Glutamatergic neuron (in vitro differentiated cells): ENCODE data around the gene SEMA4D. TPM values are rescaled to one million over a fixed set of nuclear protein-coding genes. Genes with fewer than 3 reads are reported as not detected.

Source experiments
- DNase-seq: peaks from one replicate; pipeline ENCODE4 v3.0.0; 2022
- H3K27ac Mint-ChIP-seq: one replicate; pipeline ENCODE4 v1.8.0; 2020; ENCODE audit warnings: mild to moderate bottlenecking, mixed read lengths, inconsistent platforms; ENCODE audit not compliant: unreplicated experiment
- H3K27me3 Mint-ChIP-seq: one replicate; pipeline ENCODE4 v1.8.0; 2020; ENCODE audit warnings: mild to moderate bottlenecking, moderate library complexity, mixed read lengths, inconsistent platforms; ENCODE audit not compliant: unreplicated experiment
- H3K36me3 Mint-ChIP-seq: one replicate; pipeline ENCODE4 v1.8.0; 2020; ENCODE audit warnings: mild to moderate bottlenecking, mixed read lengths, inconsistent platforms; ENCODE audit not compliant: unreplicated experiment
- H3K4me1 Mint-ChIP-seq: one replicate; pipeline ENCODE4 v1.8.0; 2020; ENCODE audit warnings: mild to moderate bottlenecking, low read depth, mixed read lengths, inconsistent platforms; ENCODE audit not compliant: unreplicated experiment
- H3K4me3 Mint-ChIP-seq: one replicate; pipeline ENCODE4 v1.8.0; 2020; ENCODE audit warnings: mild to moderate bottlenecking, mixed read lengths, inconsistent platforms; ENCODE audit not compliant: unreplicated experiment
- H3K9me3 Mint-ChIP-seq: one replicate; pipeline ENCODE4 v1.8.0; 2020; ENCODE audit warnings: mild to moderate bottlenecking, moderate library complexity, mixed read lengths, inconsistent platforms; ENCODE audit not compliant: unreplicated experiment
- total RNA-seq: library from RNA; stranded (reverse); fragmentation: NEBNext Ultra II Directional; extraction: Animal tissue kit (Norgen Biotek cat#: 25700); gene quantifications from one replicate; pipeline ENCODE4 v1.2.1, GENCODE V29; 2021; ENCODE audit not compliant: unreplicated experiment
- TF ChIP-seq, protein P1 (sequence below): fragments of 200-600 bp; sonication (generic); IDR thresholded peaks from one replicate; pipeline ENCODE4 v1.5.0; 2021; ENCODE audit not compliant: partially characterized antibody, unreplicated experiment

The SEMA4D gene
- total RNA-seq, 1 donor from 2014 or later: 192 TPM

DNA sequence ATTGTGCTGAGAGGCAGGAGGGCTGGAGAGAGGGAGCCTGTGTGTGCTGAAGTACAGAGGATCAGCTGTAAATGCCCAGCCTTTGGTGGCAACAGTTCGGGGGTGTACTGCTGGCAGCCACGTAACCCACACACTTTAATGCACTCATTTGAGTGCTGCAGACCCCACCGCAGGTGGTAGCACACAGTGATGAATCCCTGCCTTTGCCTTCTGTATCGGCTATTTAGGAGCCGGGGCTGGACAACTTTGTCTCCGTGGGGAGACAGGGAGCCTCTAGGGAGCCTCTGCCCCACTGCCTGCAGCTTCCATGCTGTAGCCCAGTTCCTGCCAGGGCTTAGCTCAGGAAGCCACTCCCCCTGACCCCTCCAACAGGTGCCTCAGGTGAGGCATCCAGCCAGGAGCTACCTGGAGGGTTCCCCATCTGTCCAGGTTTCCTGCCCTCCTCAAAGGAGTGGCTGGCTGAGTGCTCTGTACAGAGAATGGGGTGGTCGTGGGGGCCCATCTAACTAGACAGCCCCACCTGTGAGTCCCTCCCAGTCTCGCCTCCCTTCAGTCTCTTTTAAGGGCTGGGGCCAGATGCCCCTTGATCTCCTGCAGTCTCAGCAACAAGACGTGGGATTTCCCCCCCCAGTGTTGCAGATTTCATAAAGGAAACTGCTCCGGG lies 135.1 kb downstream of the SEMA4D start:
- TF ChIP-seq, protein P1, sequence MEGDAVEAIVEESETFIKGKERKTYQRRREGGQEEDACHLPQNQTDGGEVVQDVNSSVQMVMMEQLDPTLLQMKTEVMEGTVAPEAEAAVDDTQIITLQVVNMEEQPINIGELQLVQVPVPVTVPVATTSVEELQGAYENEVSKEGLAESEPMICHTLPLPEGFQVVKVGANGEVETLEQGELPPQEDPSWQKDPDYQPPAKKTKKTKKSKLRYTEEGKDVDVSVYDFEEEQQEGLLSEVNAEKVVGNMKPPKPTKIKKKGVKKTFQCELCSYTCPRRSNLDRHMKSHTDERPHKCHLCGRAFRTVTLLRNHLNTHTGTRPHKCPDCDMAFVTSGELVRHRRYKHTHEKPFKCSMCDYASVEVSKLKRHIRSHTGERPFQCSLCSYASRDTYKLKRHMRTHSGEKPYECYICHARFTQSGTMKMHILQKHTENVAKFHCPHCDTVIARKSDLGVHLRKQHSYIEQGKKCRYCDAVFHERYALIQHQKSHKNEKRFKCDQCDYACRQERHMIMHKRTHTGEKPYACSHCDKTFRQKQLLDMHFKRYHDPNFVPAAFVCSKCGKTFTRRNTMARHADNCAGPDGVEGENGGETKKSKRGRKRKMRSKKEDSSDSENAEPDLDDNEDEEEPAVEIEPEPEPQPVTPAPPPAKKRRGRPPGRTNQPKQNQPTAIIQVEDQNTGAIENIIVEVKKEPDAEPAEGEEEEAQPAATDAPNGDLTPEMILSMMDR: no peak
- Mint-ChIP-seq H3K4me3 (no peak overlapping the region), H3K9me3 (peaks cover 11% of the 10 kb centered on the region), H3K4me1 (peaks cover 10% of the 10 kb centered on the region), H3K27me3 (peaks cover 2% of the 10 kb centered on the region), H3K27ac (no peak overlapping the region), H3K36me3 (peaks cover 11% of the 10 kb centered on the region)
- DNase-seq: no peak

DNA sequence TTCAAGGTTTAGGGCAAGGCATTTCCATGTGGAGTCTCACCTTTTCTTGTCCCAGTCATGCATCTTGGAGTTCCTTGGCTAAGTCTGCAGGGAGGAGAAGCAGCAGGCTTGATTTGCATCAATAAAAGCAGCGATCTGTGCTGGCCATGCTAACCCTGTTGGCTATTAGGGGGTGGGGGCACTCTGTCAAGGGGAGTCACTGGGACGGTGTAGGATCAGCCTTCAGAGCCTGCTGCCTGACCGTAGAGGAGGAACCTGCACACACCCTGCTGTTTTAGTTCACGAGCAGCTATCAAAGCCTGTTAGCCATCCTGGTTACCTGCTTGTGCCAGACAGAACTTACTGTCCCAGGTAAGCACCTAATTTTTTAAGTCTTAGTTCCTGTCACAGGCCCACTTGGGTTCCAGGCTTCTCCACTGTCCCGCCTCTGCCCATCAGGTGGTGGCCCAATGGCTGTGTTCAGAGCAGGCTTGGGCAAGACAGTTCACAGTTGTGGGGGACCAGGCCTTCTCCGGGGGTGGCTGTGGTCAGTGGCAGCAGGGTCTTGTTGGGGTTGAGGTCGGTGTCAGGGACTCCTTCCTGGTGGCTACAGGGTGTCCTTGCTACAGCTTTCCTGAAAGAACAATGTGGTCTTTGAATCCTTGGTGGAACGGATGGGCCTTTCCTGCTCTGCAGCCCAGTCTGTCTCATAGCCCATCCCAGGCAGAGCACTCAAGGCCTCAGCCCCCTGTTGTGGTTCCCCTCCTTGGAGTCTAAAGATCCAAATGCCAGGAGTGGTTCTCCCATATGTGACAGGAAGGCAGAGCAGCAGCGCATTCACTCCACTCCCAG lies 135.9 kb downstream of the SEMA4D start:
- peaks cover 14% of the 10 kb centered on the region for H3K4me1 Mint-ChIP-seq
- no peak overlapping the region for H3K27ac Mint-ChIP-seq
- H3K9me3 Mint-ChIP-seq: peaks cover 11% of the 10 kb centered on the region
- TF ChIP-seq, protein P1: no peak
- DNase-seq: no peak
- peaks cover 2% of the 10 kb centered on the region for H3K27me3 Mint-ChIP-seq
- peaks cover 11% of the 10 kb centered on the region for H3K36me3 Mint-ChIP-seq
- H3K4me3 Mint-ChIP-seq: no peak overlapping the region

DNA sequence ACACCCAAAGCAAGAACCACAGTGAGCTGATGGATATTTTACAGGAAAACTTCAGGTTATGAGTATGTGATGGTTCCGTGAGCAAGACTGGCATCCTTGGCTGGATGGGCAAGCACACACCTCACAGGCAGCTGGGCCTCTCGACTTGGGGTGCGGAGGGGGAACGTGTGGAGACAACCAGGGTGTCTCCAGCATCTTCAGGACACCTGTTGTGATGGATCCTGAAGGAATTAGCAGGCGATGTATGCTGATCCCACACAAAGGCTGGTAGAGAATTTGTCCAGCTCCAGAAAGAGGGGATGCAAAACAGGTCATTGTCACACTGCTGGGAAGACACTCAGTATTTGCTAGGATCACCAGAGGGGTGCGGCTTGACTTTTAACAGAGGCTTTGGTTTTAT lies 136.9 kb downstream of the SEMA4D start:
- peaks cover 5% of the 10 kb centered on the region for H3K27me3 Mint-ChIP-seq
- DNase-seq: no peak
- peaks cover 11% of the 10 kb centered on the region for H3K36me3 Mint-ChIP-seq
- peaks cover 9% of the 10 kb centered on the region for H3K9me3 Mint-ChIP-seq
- TF ChIP-seq, protein P1: no peak
- peaks cover 16% of the 10 kb centered on the region for H3K4me1 Mint-ChIP-seq
- no peak overlapping the region for H3K4me3 Mint-ChIP-seq
- no peak overlapping the region for H3K27ac Mint-ChIP-seq

DNA sequence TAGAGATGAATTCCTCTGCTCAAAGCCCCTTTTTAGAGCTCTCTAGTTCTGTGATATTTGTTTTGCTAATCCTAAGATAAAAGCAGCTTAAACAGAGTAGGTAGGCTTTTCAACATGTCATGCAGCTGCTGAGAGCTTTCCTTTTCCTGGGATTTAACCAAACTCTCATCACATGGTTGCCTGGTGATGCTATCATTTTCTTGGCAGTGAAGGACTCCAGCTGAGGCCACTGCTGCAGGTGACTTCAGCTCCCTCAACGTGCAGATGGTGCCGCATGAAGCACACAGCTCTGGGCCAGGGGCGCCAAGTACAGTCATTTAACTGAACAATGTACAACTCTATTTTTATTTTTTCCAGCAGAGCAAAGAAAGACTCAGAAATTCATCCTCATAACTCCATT lies 137.4 kb downstream of the SEMA4D start:
- Mint-ChIP-seq H3K27ac (no peak overlapping the region), H3K4me1 (peaks cover 17% of the 10 kb centered on the region), H3K27me3 (peaks cover 5% of the 10 kb centered on the region), H3K9me3 (peaks cover 9% of the 10 kb centered on the region), H3K4me3 (no peak overlapping the region), H3K36me3 (peaks cover 11% of the 10 kb centered on the region)
- DNase-seq: no peak
- TF ChIP-seq, protein P1: no peak
